Measurements from ENCODE around the gene PPP2R2D. TPM values are rescaled to one million over a fixed set of nuclear protein-coding genes. Genes with fewer than 3 reads are reported as not detected.

Gene PPP2R2D
- total RNA-seq, 1 donor, result 23.9 TPM

- no peak overlapping the region for H3K4me3 ChIP-seq (ENCODE audit: insufficient read depth, low read length)
- H3K27me3 ChIP-seq (ENCODE audit: insufficient read depth, low read length), result no peaks in the 10 kb centered on the region
- no peak overlapping the region for H3K27ac ChIP-seq (ENCODE audit: low read depth, low read length)
- no peak for DNase-seq (ENCODE audit: insufficient read length, low spot score, missing footprints)
- H3K9me3 ChIP-seq (ENCODE audit: low read depth, low read length), result no peaks in the 10 kb centered on the region
- peaks cover 85% of the 10 kb centered on the region for H3K79me2 ChIP-seq (ENCODE audit: insufficient read depth, low read length)
- H4K20me1 ChIP-seq (ENCODE audit: insufficient read depth, low read length), result peaks cover 50% of the 10 kb centered on the region
- peaks cover 18% of the 10 kb centered on the region for H3K4me1 ChIP-seq (ENCODE audit: insufficient read depth, low read length)
- peaks cover 17% of the 10 kb centered on the region for H3K36me3 ChIP-seq (ENCODE audit: insufficient read depth, low read length)
- no peak overlapping the region for H2AFZ ChIP-seq (ENCODE audit: low read length)
- no peak for TF ChIP-seq CTCF (IDR thresholded peaks at IDR 0.05; ENCODE audit: extremely low read depth, low read depth, low read length)
- no peak overlapping the region for H3K4me2 ChIP-seq (ENCODE audit: insufficient read depth, low read length)
Measured at GRCh38 chr10:131975003-131975402, 74.2 kb downstream of the PPP2R2D start.

GRCh38 chr10:131975796-131976195 lies 75.0 kb downstream of the PPP2R2D start:
- no peak for TF ChIP-seq CTCF (IDR thresholded peaks at IDR 0.05; ENCODE audit: extremely low read depth, low read depth, low read length)
- H3K4me3 ChIP-seq (ENCODE audit: insufficient read depth, low read length), result no peak overlapping the region
- no peak overlapping the region for H3K27ac ChIP-seq (ENCODE audit: low read depth, low read length)
- peaks cover 89% of the 10 kb centered on the region for H3K79me2 ChIP-seq (ENCODE audit: insufficient read depth, low read length)
- H2AFZ ChIP-seq (ENCODE audit: low read length), result no peak overlapping the region
- peaks cover 23% of the 10 kb centered on the region for H3K4me1 ChIP-seq (ENCODE audit: insufficient read depth, low read length)
- no peaks in the 10 kb centered on the region for H3K27me3 ChIP-seq (ENCODE audit: insufficient read depth, low read length)
- H3K36me3 ChIP-seq (ENCODE audit: insufficient read depth, low read length), result peaks cover 9% of the 10 kb centered on the region
- no peak overlapping the region for H3K4me2 ChIP-seq (ENCODE audit: insufficient read depth, low read length)
- H3K9me3 ChIP-seq (ENCODE audit: low read depth, low read length), result no peaks in the 10 kb centered on the region
- no peak for DNase-seq (ENCODE audit: insufficient read length, low spot score, missing footprints)
- peaks cover 53% of the 10 kb centered on the region for H4K20me1 ChIP-seq (ENCODE audit: insufficient read depth, low read length)

GRCh38 chr10:131977323-131978096 lies 76.7 kb downstream of the PPP2R2D start:
- Histone ChIP-seq H3K36me3 (ENCODE audit: insufficient read depth, low read length) (no peaks in the 10 kb centered on the region), H3K4me2 (ENCODE audit: insufficient read depth, low read length) (no peak overlapping the region), H2AFZ (ENCODE audit: low read length) (no peak overlapping the region), H3K27ac (ENCODE audit: low read depth, low read length) (no peak overlapping the region), H3K4me1 (ENCODE audit: insufficient read depth, low read length) (peaks cover 27% of the 10 kb centered on the region), H4K20me1 (ENCODE audit: insufficient read depth, low read length) (peaks cover 47% of the 10 kb centered on the region), H3K9me3 (ENCODE audit: low read depth, low read length) (no peaks in the 10 kb centered on the region), H3K27me3 (ENCODE audit: insufficient read depth, low read length) (no peaks in the 10 kb centered on the region), H3K79me2 (ENCODE audit: insufficient read depth, low read length) (peaks cover 88% of the 10 kb centered on the region), H3K4me3 (ENCODE audit: insufficient read depth, low read length) (no peak overlapping the region)
- no peak for DNase-seq (ENCODE audit: insufficient read length, low spot score, missing footprints)
- TF ChIP-seq CTCF (IDR thresholded peaks at IDR 0.05; ENCODE audit: extremely low read depth, low read depth, low read length), result no peak

- Histone ChIP-seq H3K9me3 (ENCODE audit: low read depth, low read length) (no peaks in the 10 kb centered on the region), H3K4me2 (ENCODE audit: insufficient read depth, low read length) (no peak overlapping the region), H3K4me3 (ENCODE audit: insufficient read depth, low read length) (no peak overlapping the region), H2AFZ (ENCODE audit: low read length) (no peak overlapping the region), H3K79me2 (ENCODE audit: insufficient read depth, low read length) (peaks cover 79% of the 10 kb centered on the region), H3K36me3 (ENCODE audit: insufficient read depth, low read length) (no peaks in the 10 kb centered on the region), H3K27me3 (ENCODE audit: insufficient read depth, low read length) (no peaks in the 10 kb centered on the region), H3K4me1 (ENCODE audit: insufficient read depth, low read length) (peaks cover 19% of the 10 kb centered on the region), H4K20me1 (ENCODE audit: insufficient read depth, low read length) (peaks cover 43% of the 10 kb centered on the region), H3K27ac (ENCODE audit: low read depth, low read length) (no peak overlapping the region)
- no peak for TF ChIP-seq CTCF (IDR thresholded peaks at IDR 0.05; ENCODE audit: extremely low read depth, low read depth, low read length)
- no peak for DNase-seq (ENCODE audit: insufficient read length, low spot score, missing footprints)
Measured at GRCh38 chr10:131978366-131978765, 77.6 kb downstream of the PPP2R2D start.
